ENCODE results near the gene ANKRD9. TPM values are rescaled to one million over a fixed set of nuclear protein-coding genes. Genes with fewer than 3 reads are reported as not detected.

ANKRD9 gene
- total and polyA plus RNA-seq, 9 donors = 9.1 to 23.5 (median 13.7) TPM

DNA sequence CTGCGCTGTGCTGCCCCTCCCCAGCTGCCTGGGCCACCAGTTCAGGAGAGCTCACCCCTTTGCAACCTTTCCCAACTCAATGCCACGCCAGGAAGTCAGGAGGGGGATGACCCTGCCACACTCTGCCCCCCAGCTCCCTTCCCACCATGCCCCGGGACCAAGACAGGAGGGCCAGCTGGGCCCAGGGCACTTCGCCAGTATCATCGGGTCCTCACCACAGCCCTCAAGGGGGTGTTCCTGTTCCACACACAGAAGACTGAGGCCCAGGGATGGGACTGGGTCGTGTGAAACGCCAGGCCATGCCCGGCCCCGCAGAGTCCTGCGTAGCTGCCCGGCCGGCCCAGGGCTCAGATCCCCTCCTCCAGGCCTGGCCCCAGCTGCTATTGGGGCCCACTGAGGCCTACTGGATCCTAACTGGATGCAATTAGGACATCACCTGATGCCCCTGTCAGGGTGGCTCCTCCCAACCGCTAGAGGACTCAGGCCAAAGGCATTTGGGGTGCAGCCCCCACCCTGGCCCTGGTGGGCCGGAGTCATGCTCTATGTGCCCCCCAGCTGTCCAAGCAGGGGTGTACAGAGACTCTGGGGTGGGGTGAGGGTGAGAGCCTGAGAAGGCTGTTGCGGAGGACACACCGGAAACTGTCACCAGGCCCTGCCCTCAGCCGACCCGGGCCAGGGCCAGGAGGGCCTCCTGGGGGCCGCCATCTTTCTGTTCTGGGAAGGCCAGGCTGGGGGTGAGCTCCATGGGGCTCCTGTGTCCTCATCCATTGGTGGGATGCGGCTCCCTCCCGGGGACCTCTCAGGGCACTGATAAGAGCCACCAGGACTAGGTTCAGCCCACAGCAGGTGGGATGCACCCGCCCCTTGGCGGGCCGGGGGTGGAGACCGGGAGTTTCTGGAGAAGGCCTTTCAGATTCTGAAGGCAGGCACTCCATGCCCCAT is 29.3 kb upstream of the ANKRD9 start:
- no peaks in the 10 kb centered on the region for H3K36me3 ChIP-seq (ENCODE audit: control insufficient read depth, insufficient read depth, low read length)
- DNase-seq = no peak
- H3K27ac ChIP-seq (ENCODE audit: low read length) = peak overlapping the region; percentile 13
- WGBS (ENCODE audit: insufficient coverage) = 69% methylated on average over 16 of the region's 25 CpGs
- no peak overlapping the region for H3K4me3 ChIP-seq (ENCODE audit: low read length)
- peaks cover 2% of the 10 kb centered on the region for H3K27me3 ChIP-seq (ENCODE audit: control insufficient read depth, insufficient read depth, low read length)
- H3K9me3 ChIP-seq (replicated peaks; ENCODE audit: control insufficient read depth, low read depth, low read length) = no peaks in the 10 kb centered on the region
- H3K4me1 ChIP-seq (ENCODE audit: control insufficient read depth, insufficient read depth, low read length) = peaks cover 34% of the 10 kb centered on the region

DNA sequence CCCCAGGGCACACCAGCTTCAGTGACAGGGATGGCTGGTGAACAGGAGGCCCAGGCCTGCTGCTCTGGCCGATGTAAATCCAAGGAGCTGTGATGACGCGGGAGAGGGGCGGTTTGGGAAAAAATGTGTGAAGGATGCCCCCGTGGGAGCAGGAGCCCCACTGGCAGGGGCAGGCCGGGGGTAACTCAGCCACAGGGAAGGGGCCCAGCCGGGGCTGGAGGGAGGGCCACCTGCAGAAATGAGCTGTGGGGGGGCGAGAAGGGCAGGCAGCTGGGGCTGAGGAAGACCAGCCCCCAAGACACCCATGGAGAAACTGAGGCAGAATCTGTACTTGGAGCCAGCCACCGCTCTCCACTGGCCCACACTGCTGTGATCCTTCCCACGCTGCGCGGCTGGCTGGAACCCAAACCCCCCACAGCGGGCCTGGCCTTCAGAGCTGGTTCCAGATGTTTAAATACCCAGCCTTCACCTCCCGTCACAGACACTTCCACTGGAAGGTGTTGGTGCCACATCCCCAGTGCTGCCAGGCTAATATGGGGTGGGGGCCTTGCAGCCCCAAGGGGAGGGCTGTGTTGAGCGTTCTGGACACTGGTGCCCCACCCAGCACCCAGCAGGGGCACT is 28.5 kb upstream of the ANKRD9 start:
- no peaks in the 10 kb centered on the region for H3K27me3 ChIP-seq (ENCODE audit: control insufficient read depth, insufficient read depth, low read length)
- no peak for DNase-seq
- 57% methylated on average over 15 of the region's 15 CpGs for WGBS (ENCODE audit: insufficient coverage)
- H3K27ac ChIP-seq (ENCODE audit: low read length) = peak overlapping the region; percentile 7
- H3K4me3 ChIP-seq (ENCODE audit: low read length) = no peak overlapping the region
- H3K4me1 ChIP-seq (ENCODE audit: control insufficient read depth, insufficient read depth, low read length) = peaks cover 34% of the 10 kb centered on the region
- no peaks in the 10 kb centered on the region for H3K36me3 ChIP-seq (ENCODE audit: control insufficient read depth, insufficient read depth, low read length)
- no peaks in the 10 kb centered on the region for H3K9me3 ChIP-seq (replicated peaks; ENCODE audit: control insufficient read depth, low read depth, low read length)

DNA sequence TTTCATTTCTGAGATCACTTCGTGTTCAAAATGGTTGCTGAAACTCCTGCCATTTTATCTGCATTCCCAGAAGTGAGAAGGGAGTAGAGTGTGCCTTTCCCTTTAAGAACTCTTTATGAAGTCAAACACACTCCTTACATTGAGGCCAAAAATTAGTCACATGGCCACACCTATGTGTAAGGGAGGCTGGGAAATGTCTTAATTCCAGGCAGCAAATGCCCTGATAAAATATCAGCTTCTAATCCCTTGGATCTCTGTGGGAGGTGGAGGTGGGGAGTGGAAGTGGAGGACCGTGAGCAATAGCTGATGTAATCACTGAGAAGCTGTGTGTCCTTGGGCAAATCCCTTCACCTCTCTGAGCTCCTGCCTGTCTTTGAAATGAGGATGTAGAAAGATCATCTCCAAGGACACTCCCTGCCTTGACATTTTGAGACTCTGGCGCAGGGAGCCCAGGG is 22.7 kb upstream of the ANKRD9 start:
- H3K36me3 ChIP-seq (ENCODE audit: control insufficient read depth, insufficient read depth, low read length) = no peaks in the 10 kb centered on the region
- H3K27ac ChIP-seq (ENCODE audit: low read length) = no peak overlapping the region
- H3K27me3 ChIP-seq (ENCODE audit: control insufficient read depth, insufficient read depth, low read length) = no peaks in the 10 kb centered on the region
- no peaks in the 10 kb centered on the region for H3K9me3 ChIP-seq (replicated peaks; ENCODE audit: control insufficient read depth, low read depth, low read length)
- H3K4me3 ChIP-seq (ENCODE audit: low read length) = no peak overlapping the region
- H3K4me1 ChIP-seq (ENCODE audit: control insufficient read depth, insufficient read depth, low read length) = no peaks in the 10 kb centered on the region
- WGBS (ENCODE audit: insufficient coverage) = 70% methylated on average over 2 of the region's 3 CpGs
- no peak for DNase-seq

DNA sequence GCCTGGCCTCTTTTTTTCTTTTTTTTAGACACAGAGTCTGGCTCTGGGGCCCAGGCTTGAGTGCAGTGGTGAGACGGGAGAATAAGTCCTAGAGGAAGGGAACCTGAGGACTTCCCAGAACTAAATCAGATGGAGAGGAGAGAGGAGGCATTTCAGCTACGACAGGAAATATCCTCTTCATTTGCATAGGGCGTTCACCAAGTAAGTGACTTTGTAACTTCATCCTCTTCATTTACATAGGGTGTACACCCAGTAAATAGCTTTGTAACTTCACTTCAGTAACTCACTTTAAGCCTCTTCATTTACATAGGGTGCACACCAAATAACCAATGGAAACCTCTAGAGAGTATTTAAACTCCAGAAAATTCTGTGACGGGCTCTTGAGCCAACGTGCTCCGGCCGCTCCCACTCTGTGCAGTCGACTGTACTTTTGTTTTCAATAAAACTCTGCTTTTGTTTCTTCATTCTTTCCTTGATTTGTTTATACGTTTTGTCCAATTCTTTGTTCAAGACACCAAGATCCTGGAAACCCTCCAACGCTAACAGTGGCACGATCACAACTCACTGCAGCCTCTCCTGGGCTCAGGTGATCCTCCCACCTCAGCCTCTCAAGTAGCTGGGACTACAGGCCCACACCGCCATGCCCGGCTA is 21.4 kb upstream of the ANKRD9 start:
- WGBS (ENCODE audit: insufficient coverage) = 45% methylated on average over 9 of the region's 13 CpGs
- DNase-seq = no peak
- peaks cover under 1% of the 10 kb centered on the region for H3K4me1 ChIP-seq (ENCODE audit: control insufficient read depth, insufficient read depth, low read length)
- no peak overlapping the region for H3K4me3 ChIP-seq (ENCODE audit: low read length)
- no peaks in the 10 kb centered on the region for H3K36me3 ChIP-seq (ENCODE audit: control insufficient read depth, insufficient read depth, low read length)
- H3K27ac ChIP-seq (ENCODE audit: low read length) = no peak overlapping the region
- H3K9me3 ChIP-seq (replicated peaks; ENCODE audit: control insufficient read depth, low read depth, low read length) = no peaks in the 10 kb centered on the region
- H3K27me3 ChIP-seq (ENCODE audit: control insufficient read depth, insufficient read depth, low read length) = no peaks in the 10 kb centered on the region

DNA sequence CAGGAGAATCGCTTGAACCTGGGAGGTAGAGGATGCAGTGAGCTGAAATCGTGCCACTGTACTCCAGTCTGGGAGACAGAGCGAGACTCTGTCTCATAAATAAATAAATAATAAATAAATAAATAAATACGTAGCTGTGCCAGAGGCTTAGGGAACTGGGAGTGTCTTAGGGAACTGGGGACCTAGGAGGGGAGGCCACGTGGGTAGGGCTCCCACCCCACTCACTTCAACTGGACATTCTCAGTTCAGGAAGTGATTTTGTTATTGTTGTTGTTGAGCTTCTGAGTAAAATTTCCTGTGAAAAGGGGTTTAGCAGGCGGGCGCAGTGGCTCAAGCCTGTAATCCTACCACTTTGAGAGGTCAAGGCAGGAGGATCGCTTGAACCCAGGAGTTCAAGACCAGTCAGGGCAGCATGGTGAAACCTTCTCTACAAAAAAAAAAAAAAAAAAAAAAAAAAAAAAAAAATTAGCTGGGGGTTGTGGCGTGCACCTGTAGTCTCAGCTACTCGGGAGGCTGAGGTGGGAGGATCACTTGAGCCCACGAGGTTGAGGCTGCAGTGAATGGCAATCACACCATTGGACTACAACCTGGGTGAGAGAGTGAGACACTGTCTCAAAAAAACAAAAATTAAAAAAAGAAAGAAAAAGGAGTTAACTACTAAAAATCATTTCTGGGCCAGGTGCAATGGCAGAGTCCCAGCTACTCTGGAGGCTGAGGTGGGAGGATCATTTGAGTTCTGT is 19.0 kb upstream of the ANKRD9 start:
- DNase-seq = no peak
- Histone ChIP-seq H3K4me1 (ENCODE audit: control insufficient read depth, insufficient read depth, low read length) (peaks cover 14% of the 10 kb centered on the region), H3K27me3 (ENCODE audit: control insufficient read depth, insufficient read depth, low read length) (no peaks in the 10 kb centered on the region), H3K4me3 (ENCODE audit: low read length) (no peak overlapping the region), H3K36me3 (ENCODE audit: control insufficient read depth, insufficient read depth, low read length) (no peaks in the 10 kb centered on the region), H3K9me3 (replicated peaks; ENCODE audit: control insufficient read depth, low read depth, low read length) (no peaks in the 10 kb centered on the region), H3K27ac (ENCODE audit: low read length) (no peak overlapping the region)
- WGBS (ENCODE audit: insufficient coverage) = no CpG with 5 or more reads among the region's 11 CpGs

DNA sequence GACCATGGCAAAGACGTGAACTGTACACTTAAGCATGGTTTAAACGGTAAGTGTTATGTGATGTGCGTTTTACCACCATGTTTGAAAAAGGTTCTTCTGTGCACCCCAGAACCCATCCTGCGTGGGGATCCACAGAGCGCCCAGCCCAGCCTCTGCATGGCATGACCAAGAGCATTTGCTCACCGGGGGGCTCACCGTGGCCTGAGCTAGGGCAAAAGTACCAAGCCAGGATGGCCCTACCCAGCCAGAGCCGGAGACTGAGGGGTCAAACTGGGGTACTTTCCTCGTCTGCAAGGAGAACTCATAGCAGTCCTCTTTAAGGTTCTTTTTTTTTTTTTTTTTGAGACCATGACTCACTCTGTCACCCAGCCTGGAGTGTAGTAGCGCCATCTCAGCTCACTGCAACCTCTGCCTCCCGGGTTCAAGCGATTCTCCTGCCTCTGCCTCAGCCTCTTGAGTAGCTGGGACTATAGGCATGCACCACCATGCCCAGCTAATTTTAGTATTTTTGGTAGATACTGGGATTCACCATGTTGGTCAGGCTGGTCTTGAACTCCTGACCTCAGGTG is 16.4 kb upstream of the ANKRD9 start:
- 90% methylated on average over 7 of the region's 12 CpGs for WGBS (ENCODE audit: insufficient coverage)
- H3K4me3 ChIP-seq (ENCODE audit: low read length) = no peak overlapping the region
- no peaks in the 10 kb centered on the region for H3K27me3 ChIP-seq (ENCODE audit: control insufficient read depth, insufficient read depth, low read length)
- H3K27ac ChIP-seq (ENCODE audit: low read length) = peak overlapping the region; percentile 35
- no peaks in the 10 kb centered on the region for H3K36me3 ChIP-seq (ENCODE audit: control insufficient read depth, insufficient read depth, low read length)
- no peaks in the 10 kb centered on the region for H3K9me3 ChIP-seq (replicated peaks; ENCODE audit: control insufficient read depth, low read depth, low read length)
- peaks cover 17% of the 10 kb centered on the region for H3K4me1 ChIP-seq (ENCODE audit: control insufficient read depth, insufficient read depth, low read length)
- DNase-seq = peak; percentile 11

DNA sequence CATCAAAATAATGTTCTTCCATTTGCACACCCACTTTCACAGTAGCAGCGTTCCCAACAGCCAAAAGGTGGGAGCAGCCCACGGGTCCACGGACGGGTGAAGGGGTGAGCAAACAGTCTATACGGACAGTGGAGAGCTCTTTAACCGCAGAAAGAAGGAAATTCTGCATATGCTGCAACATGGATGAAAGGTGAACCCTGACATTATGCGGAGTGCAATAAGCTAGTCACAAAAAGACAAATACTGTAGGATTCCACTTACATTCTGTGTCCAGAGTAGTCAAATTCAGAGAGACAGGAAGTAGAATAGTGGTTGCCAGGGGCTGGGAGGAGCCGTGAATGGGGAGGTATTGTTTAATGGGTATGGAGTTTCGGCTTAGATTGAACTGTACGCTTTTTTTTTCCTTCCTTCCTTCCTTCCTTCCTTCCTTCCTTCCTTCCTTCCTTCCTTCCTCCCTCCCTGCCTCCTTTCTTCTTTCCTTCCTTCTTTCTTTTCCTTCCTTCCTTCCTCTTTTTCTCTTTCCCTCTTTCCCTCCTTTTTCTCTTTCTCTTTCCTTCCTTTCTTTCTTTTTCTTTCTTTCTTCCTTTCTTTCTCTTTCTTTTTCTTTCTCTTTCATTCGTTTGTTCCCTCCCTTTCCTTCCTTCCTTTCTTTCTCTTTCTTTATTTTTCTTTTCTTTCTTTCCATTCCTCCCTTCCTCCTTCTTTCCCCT is 15.8 kb upstream of the ANKRD9 start:
- WGBS (ENCODE audit: insufficient coverage) = 0% methylated on average over 2 of the region's 11 CpGs
- Histone ChIP-seq H3K36me3 (ENCODE audit: control insufficient read depth, insufficient read depth, low read length) (no peaks in the 10 kb centered on the region), H3K27ac (ENCODE audit: low read length) (peak overlapping the region; percentile 89), H3K4me3 (ENCODE audit: low read length) (peak overlapping the region; percentile 73), H3K9me3 (replicated peaks; ENCODE audit: control insufficient read depth, low read depth, low read length) (no peaks in the 10 kb centered on the region), H3K4me1 (ENCODE audit: control insufficient read depth, insufficient read depth, low read length) (peaks cover 17% of the 10 kb centered on the region), H3K27me3 (ENCODE audit: control insufficient read depth, insufficient read depth, low read length) (no peaks in the 10 kb centered on the region)
- DNase-seq = peak; percentile 93

DNA sequence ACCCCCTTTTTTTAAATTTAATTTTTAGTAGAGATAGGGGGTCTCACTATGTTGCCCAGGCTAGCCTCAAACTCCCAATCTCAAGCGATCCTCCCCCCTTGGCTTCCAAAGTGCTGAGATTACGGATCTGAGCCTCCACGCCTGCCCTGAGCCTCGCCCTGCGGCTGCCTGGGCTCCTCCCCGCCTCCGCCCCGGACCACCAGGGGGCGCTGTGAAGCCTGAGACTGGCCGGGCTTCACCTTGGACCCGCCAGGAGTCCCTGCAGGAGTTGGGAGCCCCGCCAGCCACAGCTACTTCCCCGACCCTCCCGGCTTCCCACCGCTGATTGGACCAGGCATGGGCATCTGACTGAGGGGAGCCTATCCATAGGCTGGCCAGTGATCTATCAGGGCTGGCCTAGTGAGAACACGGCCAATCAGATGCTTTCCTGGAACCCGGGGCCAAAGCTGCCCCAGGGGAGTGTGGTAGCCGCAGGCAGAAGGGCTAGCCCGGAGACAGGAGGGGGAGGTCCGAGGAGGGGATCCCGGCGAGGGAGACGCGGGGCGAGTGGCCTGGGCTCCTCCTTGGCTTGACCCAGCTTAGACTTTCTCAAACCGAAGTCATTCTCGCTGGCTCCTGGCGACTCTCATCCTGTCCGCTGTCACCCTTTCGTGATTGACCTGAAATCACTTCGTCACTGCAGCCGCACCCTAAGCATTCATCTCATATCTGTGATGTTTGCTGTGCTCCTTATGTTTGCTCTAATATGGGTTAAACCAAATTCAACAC is 15.1 kb upstream of the ANKRD9 start:
- DNase-seq = peak; percentile 99
- H3K4me3 ChIP-seq (ENCODE audit: low read length) = peak overlapping the region; percentile 73
- H3K36me3 ChIP-seq (ENCODE audit: control insufficient read depth, insufficient read depth, low read length) = no peaks in the 10 kb centered on the region
- peak overlapping the region; percentile 89 for H3K27ac ChIP-seq (ENCODE audit: low read length)
- WGBS (ENCODE audit: insufficient coverage) = 0% methylated on average over 27 of the region's 32 CpGs
- no peaks in the 10 kb centered on the region for H3K27me3 ChIP-seq (ENCODE audit: control insufficient read depth, insufficient read depth, low read length)
- no peaks in the 10 kb centered on the region for H3K9me3 ChIP-seq (replicated peaks; ENCODE audit: control insufficient read depth, low read depth, low read length)
- peaks cover 17% of the 10 kb centered on the region for H3K4me1 ChIP-seq (ENCODE audit: control insufficient read depth, insufficient read depth, low read length)
